MM.1S (cell line): ENCODE data around the gene ZDBF2.
"Not testable (repeated sequence)": the region's sequence is repeated elsewhere in the genome, so short reads cannot be mapped to it uniquely, and the experiment has no call there.

Experiments used
- DNase-seq: peaks from one replicate; pipeline ENCODE4 v3.0.0-alpha.2; 2015
- H2AFZ ChIP-seq: fragments of 300-600 bp; sonication (generic); 2 replicates; pipeline ENCODE4 v1.6.0; 2016; ENCODE audit warnings: antibody characterized with exemption, low read length
- H3F3A ChIP-seq: fragments of 300-600 bp; sonication (generic); 2 replicates; pipeline ENCODE4 v1.6.1; 2016; ENCODE audit warnings: mild to moderate bottlenecking, antibody characterized with exemption, low read length, moderate library complexity, mixed read lengths; ENCODE audit not compliant: insufficient read depth
- H3K27ac ChIP-seq: fragments of 300-600 bp; sonication (generic); 2 replicates; pipeline ENCODE4 v1.5.1; 2016; ENCODE audit warnings: mild to moderate bottlenecking, low read length
- H3K27me3 ChIP-seq: fragments of 300-600 bp; sonication (generic); replicated peaks from 2 replicates; pipeline ENCODE4 v1.6.0; 2016; ENCODE audit warnings: low read length; ENCODE audit not compliant: insufficient read depth
- H3K36me3 ChIP-seq: fragments of 300-600 bp; sonication (generic); replicated peaks from 2 replicates; pipeline ENCODE4 v1.6.1; 2016; ENCODE audit warnings: mild to moderate bottlenecking, low read length, mixed read lengths; ENCODE audit not compliant: insufficient read depth
- H3K4me1 ChIP-seq: fragments of 300-600 bp; sonication (generic); 2 replicates; pipeline ENCODE4 v1.6.1; 2016; ENCODE audit warnings: low read length, mixed read lengths
- H3K4me2 ChIP-seq: fragments of 300-600 bp; sonication (generic); 2 replicates; pipeline ENCODE4 v1.6.0; 2016; ENCODE audit warnings: low read depth, low read length
- H3K4me3 ChIP-seq: fragments of 300-600 bp; sonication (generic); 2 replicates; pipeline ENCODE4 v1.5.1; 2016; ENCODE audit warnings: low read length, mixed read lengths
- H3K79me2 ChIP-seq: fragments of 300-600 bp; sonication (generic); 2 replicates; pipeline ENCODE4 v1.6.1; 2016; ENCODE audit warnings: mixed run types, low read length, mixed read lengths
- H3K9ac ChIP-seq: fragments of 300-600 bp; sonication (generic); 2 replicates; pipeline ENCODE4 v1.6.1; 2016; ENCODE audit warnings: low read length, mixed read lengths
- H3K9me2 ChIP-seq: fragments of 300-600 bp; sonication (generic); replicated peaks from 2 replicates; pipeline ENCODE4 v1.6.1; 2016; ENCODE audit warnings: mild to moderate bottlenecking, low read length, mixed read lengths; ENCODE audit not compliant: insufficient read depth
- H3K9me3 ChIP-seq: fragments of 300-600 bp; sonication (generic); replicated peaks from 2 replicates; pipeline ENCODE4 v1.6.1; 2016; ENCODE audit warnings: mild to moderate bottlenecking, low read length, mixed read lengths; ENCODE audit not compliant: insufficient read depth
- H4K20me1 ChIP-seq: fragments of 300-600 bp; sonication (generic); 2 replicates; pipeline ENCODE4 v1.6.1; 2016; ENCODE audit warnings: mild to moderate bottlenecking, low read length, moderate library complexity, mixed read lengths; ENCODE audit not compliant: insufficient read depth
- EZH2 ChIP-seq: fragments of 300-600 bp; sonication (generic); optimal IDR thresholded peaks from 2 replicates; pipeline ENCODE3; 2017; ENCODE audit warnings: low read depth, mild to moderate bottlenecking, antibody characterized with exemption, low read length, mixed read lengths
- EZH2phosphoT487 ChIP-seq: fragments of 300-600 bp; sonication (generic); IDR thresholded peaks from 2 replicates; pipeline ENCODE4 v1.6.1; 2018; ENCODE audit warnings: antibody characterized with exemption, low read length
- TF ChIP-seq, protein P1 (sequence below): fragments of 300-600 bp; sonication (generic); IDR thresholded peaks from 2 replicates; pipeline ENCODE4 v1.5.1; 2016; ENCODE audit warnings: antibody characterized with exemption, low read length, mixed read lengths

Gene ZDBF2

DNA sequence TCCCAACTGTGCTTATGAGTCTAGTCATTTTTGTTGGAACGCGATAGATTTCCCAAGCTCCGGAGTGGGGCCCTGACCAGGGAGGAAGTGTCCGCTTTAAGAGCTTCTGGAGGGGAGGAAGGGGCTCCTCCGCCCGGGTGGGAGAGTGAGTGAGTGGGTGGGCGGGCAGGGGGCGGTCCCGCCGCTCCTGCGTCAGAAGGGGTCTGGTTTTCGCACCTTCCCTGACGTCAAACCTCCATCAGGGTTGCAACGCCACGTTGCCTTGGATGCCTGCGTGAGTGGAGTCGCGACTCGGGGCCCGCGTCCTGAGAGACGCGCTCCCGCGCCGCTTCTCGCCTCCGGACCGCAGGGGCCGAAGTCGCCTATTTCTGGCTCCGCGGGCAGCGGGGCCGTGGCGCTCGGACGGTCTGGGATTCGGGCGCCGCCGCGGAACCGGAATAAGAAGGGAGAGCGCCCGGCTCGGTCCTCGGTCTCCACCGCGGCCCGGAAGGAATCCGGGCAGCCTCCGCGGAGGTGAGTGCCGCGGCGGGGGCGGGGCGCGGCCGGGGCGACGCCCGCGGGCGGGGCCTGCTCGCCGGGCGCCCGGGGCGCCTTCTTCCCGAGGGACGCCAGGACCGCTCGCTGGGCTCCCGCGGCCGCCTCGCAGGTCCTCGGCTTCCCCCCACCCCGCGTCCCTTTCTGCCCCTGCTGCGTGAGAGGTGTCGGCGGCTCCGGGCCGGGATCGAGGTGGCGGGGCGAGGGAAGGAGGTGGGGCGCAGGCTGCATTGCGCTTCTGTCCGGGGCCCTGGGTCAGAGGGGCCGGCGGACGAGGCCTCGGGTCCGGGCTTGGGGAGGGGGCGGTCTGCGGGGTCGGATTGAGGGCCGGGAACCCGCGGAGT, at the start of gene ZDBF2:
TSS of gene ZDBF2 (plus strand) at position 230 of the 878 bp plus-strand sequence. CDS start 7,187 bp downstream, outside the sequence.
- Histone ChIP-seq H3K9me3 (no peaks in the 10 kb centered on the region), H3K4me3 (peak within 1 kb of the TSS; percentile 91), H3K9ac (peak within 1 kb of the TSS; percentile 95), H3K79me2 (peaks cover 46% of the 10 kb centered on the region), H3K27me3 (no peaks in the 10 kb centered on the region), H4K20me1 (no peaks in the 10 kb centered on the region), H3K36me3 (no peaks in the 10 kb centered on the region), H3K4me2 (peak within 1 kb of the TSS; percentile 54), H3K4me1 (peaks cover 10% of the 10 kb centered on the region), H3F3A (peaks cover 25% of the 10 kb centered on the region), H3K9me2 (no peaks in the 10 kb centered on the region), H3K27ac (peak within 1 kb of the TSS; percentile 88), H2AFZ (peak within 1 kb of the TSS; percentile 82)
- TF ChIP-seq, protein P1, sequence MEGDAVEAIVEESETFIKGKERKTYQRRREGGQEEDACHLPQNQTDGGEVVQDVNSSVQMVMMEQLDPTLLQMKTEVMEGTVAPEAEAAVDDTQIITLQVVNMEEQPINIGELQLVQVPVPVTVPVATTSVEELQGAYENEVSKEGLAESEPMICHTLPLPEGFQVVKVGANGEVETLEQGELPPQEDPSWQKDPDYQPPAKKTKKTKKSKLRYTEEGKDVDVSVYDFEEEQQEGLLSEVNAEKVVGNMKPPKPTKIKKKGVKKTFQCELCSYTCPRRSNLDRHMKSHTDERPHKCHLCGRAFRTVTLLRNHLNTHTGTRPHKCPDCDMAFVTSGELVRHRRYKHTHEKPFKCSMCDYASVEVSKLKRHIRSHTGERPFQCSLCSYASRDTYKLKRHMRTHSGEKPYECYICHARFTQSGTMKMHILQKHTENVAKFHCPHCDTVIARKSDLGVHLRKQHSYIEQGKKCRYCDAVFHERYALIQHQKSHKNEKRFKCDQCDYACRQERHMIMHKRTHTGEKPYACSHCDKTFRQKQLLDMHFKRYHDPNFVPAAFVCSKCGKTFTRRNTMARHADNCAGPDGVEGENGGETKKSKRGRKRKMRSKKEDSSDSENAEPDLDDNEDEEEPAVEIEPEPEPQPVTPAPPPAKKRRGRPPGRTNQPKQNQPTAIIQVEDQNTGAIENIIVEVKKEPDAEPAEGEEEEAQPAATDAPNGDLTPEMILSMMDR, result no peak
- TF ChIP-seq EZH2phosphoT487 (no peak), EZH2 (no peak)
- peak; percentile 73 for DNase-seq

DNA sequence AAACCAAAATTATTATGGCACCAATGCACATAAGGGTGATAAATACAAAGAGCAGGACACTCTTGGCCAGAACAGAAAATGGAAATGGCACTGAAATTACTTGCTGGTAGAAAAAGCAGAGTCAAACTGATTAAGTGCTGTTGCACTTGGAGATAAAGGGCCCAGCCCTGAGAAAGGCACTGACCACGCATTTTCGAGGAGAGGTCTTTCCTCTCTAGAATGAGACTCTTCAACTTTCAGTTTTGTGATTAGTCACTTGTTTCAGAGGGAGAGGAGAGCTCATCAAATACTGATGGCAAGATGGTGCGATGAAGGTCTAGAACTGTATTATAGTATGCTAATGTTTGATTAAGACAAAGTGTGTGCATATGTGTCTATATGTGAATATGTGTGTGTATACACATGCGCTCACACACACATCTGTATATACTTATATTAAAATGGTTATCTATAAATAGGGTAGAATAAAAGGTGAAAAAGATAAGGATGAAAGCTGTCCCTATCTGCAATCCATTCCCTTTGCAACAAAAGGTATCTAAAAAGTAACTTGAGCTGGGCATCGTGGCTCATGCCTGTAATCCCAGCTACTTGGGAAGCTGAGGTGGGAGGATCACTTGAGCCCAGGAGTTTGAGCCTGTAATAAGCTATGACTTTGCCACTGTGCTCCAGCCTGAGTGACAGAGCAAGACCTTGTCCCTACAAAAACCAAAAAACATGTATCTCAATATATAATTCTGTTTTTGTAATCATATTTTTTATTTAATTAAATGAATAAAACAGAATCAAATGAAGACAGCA, 48.8 kb upstream of the ZDBF2 start:
- H3K36me3 ChIP-seq, result no peaks in the 10 kb centered on the region
- H3K9me2 ChIP-seq, result no peaks in the 10 kb centered on the region
- DNase-seq, result peak; percentile 93
- no peaks in the 10 kb centered on the region for H3K27me3 ChIP-seq
- peak overlapping the region; percentile 5; the same call in 1 of the 2 replicates for H3K9ac ChIP-seq
- H4K20me1 ChIP-seq, result no peaks in the 10 kb centered on the region
- no peaks in the 10 kb centered on the region for H3K79me2 ChIP-seq
- no peaks in the 10 kb centered on the region for H3K9me3 ChIP-seq
- H3K4me3 ChIP-seq, result peak overlapping the region; percentile 3; the same call in 1 of the 2 replicates
- H3K4me2 ChIP-seq, result peak overlapping the region; percentile 58
- peak overlapping the region; percentile 49; the same call in 1 of the 2 replicates for H3K27ac ChIP-seq
- H3K4me1 ChIP-seq, result peaks cover 25% of the 10 kb centered on the region
- peaks cover 24% of the 10 kb centered on the region for H3F3A ChIP-seq
- peak overlapping the region; percentile 2; the same call in 1 of the 2 replicates for H2AFZ ChIP-seq
- TF ChIP-seq, protein P1, result no peak
- TF ChIP-seq EZH2 (no peak), EZH2phosphoT487 (no peak)

DNA sequence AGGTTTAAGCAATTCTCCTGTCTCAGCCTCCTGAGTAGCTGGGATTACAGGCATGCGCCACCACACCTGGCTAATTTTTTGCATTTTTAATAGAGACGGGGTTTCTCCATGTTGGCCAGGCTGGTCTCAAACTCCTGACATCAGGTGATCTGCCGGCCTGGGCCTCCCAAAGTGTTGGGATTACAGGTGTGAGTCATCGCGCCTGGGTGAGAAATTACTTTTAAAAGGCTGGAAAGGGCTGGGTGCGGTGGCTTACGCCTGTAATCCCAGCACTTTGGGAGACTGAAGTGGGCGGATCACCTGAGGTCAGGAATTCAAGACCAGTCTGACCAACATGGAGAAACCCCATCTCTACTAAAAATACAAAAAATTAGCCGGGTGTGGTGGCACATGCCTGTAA, 45.8 kb upstream of the ZDBF2 start:
- H3K9ac ChIP-seq, H3K27me3 ChIP-seq, H3K9me3 ChIP-seq, DNase-seq, H4K20me1 ChIP-seq, H3K79me2 ChIP-seq, H3K36me3 ChIP-seq, H3K9me2 ChIP-seq, H3K27ac ChIP-seq, H2AFZ ChIP-seq, H3K4me2 ChIP-seq, H3K4me3 ChIP-seq: not testable (repeated sequence)
- peaks cover 24% of the 10 kb centered on the region for H3F3A ChIP-seq
- peaks cover 27% of the 10 kb centered on the region for H3K4me1 ChIP-seq
